ENCODE measurements around the gene KRTAP3-3. TPM values are rescaled to one million over a fixed set of nuclear protein-coding genes. Genes with fewer than 3 reads are reported as not detected.
"Not testable (repeated sequence)": the region's sequence is repeated elsewhere in the genome, so short reads cannot be mapped to it uniquely, and the experiment has no call there.

The KRTAP3-3 gene
- total and polyA plus RNA-seq, 8 donors: 0.30 TPM; not detected in 7

DNA sequence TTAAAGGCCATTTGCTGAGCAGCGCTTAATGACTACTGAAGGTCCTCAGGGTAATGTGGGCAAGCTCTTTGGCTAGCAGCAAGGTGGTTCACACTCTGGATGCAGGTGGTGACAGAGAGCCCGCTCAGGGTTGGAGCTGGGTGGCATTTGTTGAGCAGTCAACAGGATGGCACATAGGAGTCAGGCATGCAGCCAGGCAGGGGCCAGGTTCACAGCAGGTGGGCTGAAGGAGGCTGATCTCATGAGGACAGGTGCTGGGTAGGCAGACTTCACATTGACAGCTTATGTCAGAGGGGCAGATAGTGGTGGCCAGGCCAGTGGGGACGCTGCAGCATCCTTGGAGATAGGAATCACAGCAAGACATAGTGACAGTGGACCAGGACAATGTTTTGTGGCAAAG, 10.4 kb upstream of the KRTAP3-3 start:
- FAIRE-seq (no peak), DNase-seq (no peak), ATAC-seq (no peak)
- intact Hi-C loops (cut with DNase I): no loop called here
- TF ChIP-seq, protein P1, sequence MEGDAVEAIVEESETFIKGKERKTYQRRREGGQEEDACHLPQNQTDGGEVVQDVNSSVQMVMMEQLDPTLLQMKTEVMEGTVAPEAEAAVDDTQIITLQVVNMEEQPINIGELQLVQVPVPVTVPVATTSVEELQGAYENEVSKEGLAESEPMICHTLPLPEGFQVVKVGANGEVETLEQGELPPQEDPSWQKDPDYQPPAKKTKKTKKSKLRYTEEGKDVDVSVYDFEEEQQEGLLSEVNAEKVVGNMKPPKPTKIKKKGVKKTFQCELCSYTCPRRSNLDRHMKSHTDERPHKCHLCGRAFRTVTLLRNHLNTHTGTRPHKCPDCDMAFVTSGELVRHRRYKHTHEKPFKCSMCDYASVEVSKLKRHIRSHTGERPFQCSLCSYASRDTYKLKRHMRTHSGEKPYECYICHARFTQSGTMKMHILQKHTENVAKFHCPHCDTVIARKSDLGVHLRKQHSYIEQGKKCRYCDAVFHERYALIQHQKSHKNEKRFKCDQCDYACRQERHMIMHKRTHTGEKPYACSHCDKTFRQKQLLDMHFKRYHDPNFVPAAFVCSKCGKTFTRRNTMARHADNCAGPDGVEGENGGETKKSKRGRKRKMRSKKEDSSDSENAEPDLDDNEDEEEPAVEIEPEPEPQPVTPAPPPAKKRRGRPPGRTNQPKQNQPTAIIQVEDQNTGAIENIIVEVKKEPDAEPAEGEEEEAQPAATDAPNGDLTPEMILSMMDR (IDR thresholded peaks at IDR 0.05): no peak
- Histone ChIP-seq H3K9me3 (no peaks in the 10 kb centered on the region), H3K4me3 (no peak overlapping the region), H3K27ac (no peak overlapping the region), H3K36me3 (no peaks in the 10 kb centered on the region), H3K4me1 (no peaks in the 10 kb centered on the region), H3K27me3 (no peaks in the 10 kb centered on the region)
- WGBS, 2 donors: 81 to 88% methylated on average over 3 of the region's 3 CpGs

DNA sequence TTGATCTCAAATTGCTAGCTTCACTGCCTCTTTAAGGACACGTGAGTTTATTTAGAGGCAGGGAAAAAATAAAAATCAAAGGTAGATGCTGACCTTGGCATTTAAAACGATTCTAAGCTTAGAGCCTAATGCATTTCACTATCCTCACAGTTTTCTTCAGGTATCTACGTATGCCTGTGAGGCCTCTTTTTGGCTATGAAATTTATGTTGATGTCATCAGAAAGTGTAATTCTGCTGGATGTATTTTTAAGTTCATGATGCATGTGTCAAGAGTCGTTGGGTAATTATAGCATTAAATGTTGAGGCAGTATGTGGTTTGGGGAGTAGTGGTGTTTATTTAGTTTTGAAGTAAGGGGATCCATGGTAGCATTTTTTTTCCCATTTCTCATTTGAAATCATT, 10.0 kb upstream of the KRTAP3-3 start:
- H3K4me3 ChIP-seq: no peak overlapping the region
- H3K9me3 ChIP-seq: no peaks in the 10 kb centered on the region
- no peak overlapping the region for H3K27ac ChIP-seq
- H3K4me1 ChIP-seq: no peaks in the 10 kb centered on the region
- DNase-seq: no peak
- H3K27me3 ChIP-seq: no peaks in the 10 kb centered on the region
- TF ChIP-seq, protein P1 (IDR thresholded peaks at IDR 0.05): no peak
- FAIRE-seq: no peak
- ATAC-seq: no peak
- no peaks in the 10 kb centered on the region for H3K36me3 ChIP-seq
- intact Hi-C loops (cut with DNase I): no loop called here
- WGBS, 2 donors: 43 to 48% methylated on average over 4 of the region's 4 CpGs

DNA sequence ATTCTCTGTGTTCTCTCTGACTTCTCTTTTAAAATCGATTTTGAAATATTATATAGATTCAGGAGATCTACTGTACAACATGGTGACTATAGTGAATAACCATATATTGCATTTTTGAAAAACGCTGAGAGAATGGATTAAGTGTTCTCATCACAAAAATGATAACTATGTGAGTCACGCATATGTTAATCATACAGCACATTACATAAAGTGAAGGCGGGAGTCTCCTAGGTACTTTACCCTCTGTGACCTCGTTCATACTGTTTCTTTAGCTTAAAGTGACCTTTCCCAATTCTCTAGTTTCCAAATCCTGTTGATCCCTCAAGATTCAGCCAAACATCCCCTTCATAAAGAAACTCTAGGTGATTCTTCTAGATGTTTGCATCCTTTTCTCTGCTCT, 8.8 kb upstream of the KRTAP3-3 start:
- H3K9me3 ChIP-seq: no peaks in the 10 kb centered on the region
- H3K36me3 ChIP-seq: no peaks in the 10 kb centered on the region
- TF ChIP-seq, protein P1 (IDR thresholded peaks at IDR 0.05): no peak
- WGBS, 2 donors: 35 to 40% methylated on average over 5 of the region's 5 CpGs
- no peak for FAIRE-seq
- no peaks in the 10 kb centered on the region for H3K4me1 ChIP-seq
- no peak overlapping the region for H3K27ac ChIP-seq
- no peaks in the 10 kb centered on the region for H3K27me3 ChIP-seq
- no peak for DNase-seq
- intact Hi-C loops (cut with DNase I): no loop called here
- ATAC-seq: no peak
- no peak overlapping the region for H3K4me3 ChIP-seq

DNA sequence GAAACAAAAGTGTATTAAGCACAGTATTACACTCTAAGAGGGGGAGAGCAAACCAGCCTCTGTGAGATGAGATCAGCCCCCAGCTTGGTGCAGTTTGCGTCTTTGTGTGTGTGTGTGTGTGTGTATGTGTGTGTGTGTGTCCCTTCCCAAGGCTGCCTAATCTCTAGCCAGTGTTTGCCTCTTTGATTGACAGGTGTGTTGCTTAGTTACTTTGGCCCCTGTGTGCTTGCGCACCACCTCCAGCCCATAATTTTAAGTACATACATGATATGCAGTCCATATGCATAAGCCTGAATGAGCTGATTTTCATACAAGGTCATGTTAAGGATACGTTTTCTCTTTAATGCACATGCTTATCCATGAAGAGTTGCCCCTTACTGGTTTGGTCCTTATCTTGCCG, 7.8 kb upstream of the KRTAP3-3 start:
- Histone ChIP-seq H3K27ac (no peak overlapping the region), H3K36me3 (no peaks in the 10 kb centered on the region), H3K27me3 (no peaks in the 10 kb centered on the region), H3K4me1 (no peaks in the 10 kb centered on the region), H3K4me3 (no peak overlapping the region), H3K9me3 (no peaks in the 10 kb centered on the region)
- no peak for FAIRE-seq
- TF ChIP-seq, protein P1 (IDR thresholded peaks at IDR 0.05): no peak
- 57 to 71% methylated on average over 4 of the region's 4 CpGs for WGBS, 2 donors
- intact Hi-C loops (cut with DNase I): no loop called here
- no peak for DNase-seq
- no peak for ATAC-seq

DNA sequence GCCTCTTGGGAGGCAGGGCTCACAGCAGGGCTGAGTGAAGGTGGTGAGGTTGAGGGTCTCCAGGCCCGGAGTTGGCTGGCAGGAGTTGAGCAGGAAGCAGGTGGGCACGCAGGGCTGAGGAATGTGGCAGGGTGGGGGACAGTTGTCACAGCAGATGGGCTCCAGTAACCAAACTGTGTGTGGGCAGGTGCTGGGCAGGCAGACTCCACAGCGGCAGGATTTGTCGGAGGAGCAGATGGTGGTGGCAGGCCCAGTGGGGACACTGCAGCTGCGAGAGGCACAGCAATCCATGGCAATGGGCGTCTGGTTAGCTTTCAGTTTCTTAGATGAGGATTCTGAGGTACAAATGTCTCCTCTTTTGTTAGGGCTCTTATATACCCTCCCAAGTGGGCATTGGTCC, 5.6 kb upstream of the KRTAP3-3 start, which contains the start of gene KRTAP3-2:
Gene KRTAP3-2 (minus strand): TSS at position 344 of the 400 bp plus-strand sequence. CDS start 53 bp downstream, at position 291.
- H3K9me3 ChIP-seq; H3K27ac ChIP-seq; H3K4me3 ChIP-seq; H3K36me3 ChIP-seq; FAIRE-seq; DNase-seq; ATAC-seq; H3K27me3 ChIP-seq; intact Hi-C loops (cut with DNase I); H3K4me1 ChIP-seq: not testable (repeated sequence)
- 68 to 91% methylated on average over 6 of the region's 6 CpGs for WGBS, 2 donors

Data from pancreas (tissue), 10 donors.